ENCODE measurements around the gene MPIG6B. TPM values are rescaled to one million over a fixed set of nuclear protein-coding genes. Genes with fewer than 3 reads are reported as not detected.

MPIG6B gene
- total and polyA plus RNA-seq, 8 donors: 1.2 to 3.5 (median 2.8) TPM

DNA sequence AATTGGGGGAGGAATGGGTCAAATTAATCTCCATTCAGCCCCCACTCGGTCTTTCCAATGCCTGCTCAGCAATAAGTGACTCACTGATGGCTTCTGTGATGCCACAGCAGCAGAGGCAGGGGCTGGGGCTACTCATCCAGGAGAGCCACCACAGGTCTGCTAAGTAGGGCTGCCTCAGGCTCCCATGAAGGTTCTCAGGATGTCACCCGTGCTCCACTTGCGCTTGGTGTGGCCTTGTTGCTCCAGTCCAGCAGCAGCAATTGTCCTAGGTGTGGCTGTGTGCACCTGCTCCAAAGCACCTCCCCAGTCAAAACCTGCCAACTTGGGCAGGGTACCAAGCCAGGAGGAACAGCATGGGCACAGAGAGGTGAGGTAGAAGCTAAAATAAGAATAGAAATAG, 1.0 kb upstream of the MPIG6B start:
- ATAC-seq (no peak), DNase-seq (no peak)
- intact Hi-C loops (cut with DNase I): no loop called here
- Histone ChIP-seq H3K27me3 (no peaks in the 10 kb centered on the region), H3K9me3 (no peaks in the 10 kb centered on the region), H3K4me3 (no peak overlapping the region), H3K27ac (no peak overlapping the region), H3K4me1 (peaks cover 11 to 18% of the 10 kb centered on the region in 2 donors), H3K36me3 (peaks cover 0 to 24% of the 10 kb centered on the region in 2 donors)
- TF ChIP-seq, protein P1, sequence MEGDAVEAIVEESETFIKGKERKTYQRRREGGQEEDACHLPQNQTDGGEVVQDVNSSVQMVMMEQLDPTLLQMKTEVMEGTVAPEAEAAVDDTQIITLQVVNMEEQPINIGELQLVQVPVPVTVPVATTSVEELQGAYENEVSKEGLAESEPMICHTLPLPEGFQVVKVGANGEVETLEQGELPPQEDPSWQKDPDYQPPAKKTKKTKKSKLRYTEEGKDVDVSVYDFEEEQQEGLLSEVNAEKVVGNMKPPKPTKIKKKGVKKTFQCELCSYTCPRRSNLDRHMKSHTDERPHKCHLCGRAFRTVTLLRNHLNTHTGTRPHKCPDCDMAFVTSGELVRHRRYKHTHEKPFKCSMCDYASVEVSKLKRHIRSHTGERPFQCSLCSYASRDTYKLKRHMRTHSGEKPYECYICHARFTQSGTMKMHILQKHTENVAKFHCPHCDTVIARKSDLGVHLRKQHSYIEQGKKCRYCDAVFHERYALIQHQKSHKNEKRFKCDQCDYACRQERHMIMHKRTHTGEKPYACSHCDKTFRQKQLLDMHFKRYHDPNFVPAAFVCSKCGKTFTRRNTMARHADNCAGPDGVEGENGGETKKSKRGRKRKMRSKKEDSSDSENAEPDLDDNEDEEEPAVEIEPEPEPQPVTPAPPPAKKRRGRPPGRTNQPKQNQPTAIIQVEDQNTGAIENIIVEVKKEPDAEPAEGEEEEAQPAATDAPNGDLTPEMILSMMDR (IDR thresholded peaks at IDR 0.05): no peak

DNA sequence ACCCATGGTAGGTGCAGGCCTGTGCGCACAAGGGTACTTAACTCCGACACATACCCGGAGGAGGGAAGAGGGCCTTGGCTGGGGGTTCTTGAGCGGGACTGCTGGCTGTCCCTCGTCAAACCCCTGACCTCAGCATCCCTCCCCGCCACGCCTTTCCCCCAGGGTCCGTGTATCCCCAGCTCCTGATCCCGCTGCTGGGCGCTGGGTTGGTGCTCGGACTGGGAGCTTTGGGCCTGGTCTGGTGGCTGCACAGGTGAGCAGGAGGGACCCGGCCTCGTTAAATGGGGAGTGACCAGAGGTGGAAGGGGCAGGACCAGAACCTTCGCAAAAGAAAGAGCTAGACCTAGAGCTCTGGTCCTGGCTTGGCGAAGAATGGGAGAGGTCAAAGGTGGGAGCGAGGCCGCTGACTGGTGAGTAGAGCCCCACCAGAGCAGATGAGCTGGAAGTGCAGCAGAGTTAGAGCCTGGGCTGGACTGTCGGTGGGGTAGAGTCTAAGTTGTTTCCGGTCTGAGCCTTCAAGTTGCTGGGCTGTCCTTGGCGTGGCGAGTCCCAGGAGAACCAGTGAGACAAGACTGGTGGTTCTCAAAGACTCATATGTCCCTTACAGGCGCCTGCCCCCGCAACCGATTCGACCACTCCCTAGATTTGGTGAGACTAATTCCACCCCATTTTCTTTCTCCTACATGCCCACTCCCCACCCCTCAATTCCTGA, 963 bp downstream of the MPIG6B start:
- no peaks in the 10 kb centered on the region for H3K9me3 ChIP-seq
- H3K4me1 ChIP-seq: peaks cover 21 to 38% of the 10 kb centered on the region in 2 donors
- no peaks in the 10 kb centered on the region for H3K27me3 ChIP-seq
- TF ChIP-seq, protein P1 (IDR thresholded peaks at IDR 0.05): no peak
- DNase-seq (no peak), ATAC-seq (no peak)
- H3K27ac ChIP-seq: no peak overlapping the region
- peaks cover 0 to 28% of the 10 kb centered on the region in 2 donors for H3K36me3 ChIP-seq
- intact Hi-C loops (cut with DNase I): no loop called here
- no peak overlapping the region for H3K4me3 ChIP-seq

DNA sequence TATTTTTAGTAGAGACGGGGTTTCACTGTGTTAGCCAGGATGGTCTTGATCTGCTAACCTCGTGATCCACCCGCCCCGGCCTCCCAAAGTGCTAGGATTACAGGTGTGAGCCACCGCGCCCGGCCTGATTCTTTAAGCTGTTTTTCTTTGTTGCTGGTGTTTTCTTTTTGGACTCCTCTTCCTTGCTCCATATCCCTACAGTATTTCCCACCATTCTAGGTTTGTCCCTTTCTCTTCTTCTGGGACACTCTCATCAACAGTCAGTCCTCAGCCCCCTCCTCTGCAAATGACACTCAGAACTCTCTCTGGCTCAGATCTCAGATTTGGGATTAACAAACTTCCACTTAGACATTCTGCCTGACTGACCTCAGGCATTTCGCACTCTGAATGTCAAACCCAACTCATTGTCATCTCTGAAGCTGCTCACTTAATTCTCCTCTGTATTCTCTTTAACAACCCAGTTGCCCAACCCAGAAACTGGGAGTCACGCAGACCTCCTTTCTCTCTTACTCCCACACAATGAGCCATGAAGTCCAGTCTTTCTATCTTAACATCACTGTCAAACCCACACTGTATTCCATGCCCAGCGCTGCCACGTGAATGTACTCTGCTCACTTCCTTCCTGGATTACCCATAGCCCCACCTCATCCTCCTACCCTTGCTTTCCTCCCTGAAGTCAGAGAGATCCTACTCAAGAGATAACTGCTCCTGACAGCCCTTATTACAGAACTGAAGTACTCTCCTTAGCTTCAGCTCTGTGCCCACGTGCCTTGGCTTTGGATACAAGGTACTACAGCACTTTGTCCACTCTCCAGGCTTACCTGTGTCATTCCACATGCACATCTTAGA, 2.6 kb downstream of the MPIG6B start:
- DNase-seq: peak in 1 of 4 donors; percentile 48
- Histone ChIP-seq H3K4me3 (no peak overlapping the region), H3K4me1 (peaks cover 24 to 47% of the 10 kb centered on the region in 2 donors), H3K27me3 (no peaks in the 10 kb centered on the region), H3K9me3 (no peaks in the 10 kb centered on the region), H3K36me3 (peaks cover 0 to 35% of the 10 kb centered on the region in 2 donors), H3K27ac (peak overlapping the region in 1 of 2 donors; percentile 97)
- intact Hi-C loops (cut with DNase I): no loop called here
- ATAC-seq: no peak
- TF ChIP-seq, protein P1 (IDR thresholded peaks at IDR 0.05): no peak

DNA sequence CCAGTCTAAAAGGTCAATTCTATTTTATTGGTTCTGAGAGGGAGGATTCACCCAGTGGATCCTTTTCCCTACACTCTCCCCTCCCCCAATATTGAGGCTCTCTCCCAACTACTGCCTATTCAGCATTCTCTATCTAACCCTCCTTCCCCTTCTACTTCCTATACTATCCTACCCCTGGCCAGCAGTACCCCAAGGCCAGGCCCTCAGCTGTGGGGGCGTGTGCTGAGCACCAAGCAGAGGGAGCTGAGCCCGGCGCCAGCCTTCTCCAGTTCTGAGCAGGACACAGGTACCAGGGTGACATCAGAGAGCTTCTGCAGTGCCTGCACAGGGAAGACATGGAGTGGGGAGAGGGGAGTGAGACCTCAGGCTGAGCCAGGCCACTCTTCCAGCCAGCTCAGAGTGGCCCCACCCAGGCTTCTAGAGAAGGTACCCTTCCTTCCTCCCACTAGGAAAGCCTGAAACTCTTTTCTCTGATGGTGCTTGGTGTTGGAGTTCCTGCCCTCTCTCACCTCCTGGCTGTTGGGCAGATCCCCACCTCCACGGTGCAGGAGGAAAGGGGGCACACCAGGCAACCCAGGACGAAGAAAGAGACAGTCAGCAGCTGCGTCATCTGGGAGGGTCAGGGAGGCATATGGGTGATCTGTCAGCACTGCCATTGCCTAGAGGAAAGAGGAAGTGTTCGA, 4.0 kb downstream of the MPIG6B start:
- ATAC-seq: peak; percentile 4
- intact Hi-C loops (cut with DNase I): no loop called here
- peak overlapping the region; percentile 77 to 97 for H3K27ac ChIP-seq
- H3K9me3 ChIP-seq: no peaks in the 10 kb centered on the region
- no peaks in the 10 kb centered on the region for H3K27me3 ChIP-seq
- peaks cover 0 to 49% of the 10 kb centered on the region in 2 donors for H3K36me3 ChIP-seq
- TF ChIP-seq, protein P1 (IDR thresholded peaks at IDR 0.05): no peak
- peak overlapping the region in 1 of 2 donors; percentile 79 for H3K4me3 ChIP-seq
- peaks cover 25 to 61% of the 10 kb centered on the region in 2 donors for H3K4me1 ChIP-seq
- peak in 2 of 4 donors; percentile 66 to 83 for DNase-seq

Measured in left lung (tissue), 10 donors.